ENCODE results near the gene TMEM222. TPM values are rescaled to one million over a fixed set of nuclear protein-coding genes. Genes with fewer than 3 reads are reported as not detected.
A peak's percentile ranks its signal among the peaks of the same experiment; 100 is the strongest.

Gene TMEM222
- total RNA-seq, 1 experiment from 2014 or later: 57.4 TPM

GRCh38 chr1:27303509-27303908 lies 18.5 kb upstream of the TMEM222 start:
- Histone ChIP-seq H4K20me1 (ENCODE audit: low read length) (no peaks in the 10 kb centered on the region), H3K9ac (ENCODE audit: low read length) (no peak overlapping the region), H3K27ac (ENCODE audit: low read length) (no peak overlapping the region), H2AFZ (ENCODE audit: low read length) (no peak overlapping the region), H3F3A (ENCODE audit: low read length, unreplicated experiment) (no peaks in the 10 kb centered on the region), H3K4me1 (ENCODE audit: insufficient read depth, low read length) (peaks cover 21% of the 10 kb centered on the region), H3K4me2 (ENCODE audit: low read length) (no peak overlapping the region), H3K79me2 (ENCODE audit: low read length) (no peaks in the 10 kb centered on the region), H3K27me3 (ENCODE audit: low read length) (no peaks in the 10 kb centered on the region), H3K4me3 (ENCODE audit: low read length) (no peak overlapping the region), H3K9me3 (ENCODE audit: low read length) (no peaks in the 10 kb centered on the region), H3K36me3 (ENCODE audit: low read depth, low read length) (no peaks in the 10 kb centered on the region), H3K9me2 (replicated peaks; ENCODE audit: low read length) (no peaks in the 10 kb centered on the region)
- TF ChIP-seq EZH2 (IDR thresholded peaks at IDR 0.05; ENCODE audit: low read length, unreplicated experiment) (no peak), EZH2phosphoT487 (IDR thresholded peaks at IDR 0.05; ENCODE audit: borderline replicate concordance, low read length) (no peak)
- TF ChIP-seq, protein P1, sequence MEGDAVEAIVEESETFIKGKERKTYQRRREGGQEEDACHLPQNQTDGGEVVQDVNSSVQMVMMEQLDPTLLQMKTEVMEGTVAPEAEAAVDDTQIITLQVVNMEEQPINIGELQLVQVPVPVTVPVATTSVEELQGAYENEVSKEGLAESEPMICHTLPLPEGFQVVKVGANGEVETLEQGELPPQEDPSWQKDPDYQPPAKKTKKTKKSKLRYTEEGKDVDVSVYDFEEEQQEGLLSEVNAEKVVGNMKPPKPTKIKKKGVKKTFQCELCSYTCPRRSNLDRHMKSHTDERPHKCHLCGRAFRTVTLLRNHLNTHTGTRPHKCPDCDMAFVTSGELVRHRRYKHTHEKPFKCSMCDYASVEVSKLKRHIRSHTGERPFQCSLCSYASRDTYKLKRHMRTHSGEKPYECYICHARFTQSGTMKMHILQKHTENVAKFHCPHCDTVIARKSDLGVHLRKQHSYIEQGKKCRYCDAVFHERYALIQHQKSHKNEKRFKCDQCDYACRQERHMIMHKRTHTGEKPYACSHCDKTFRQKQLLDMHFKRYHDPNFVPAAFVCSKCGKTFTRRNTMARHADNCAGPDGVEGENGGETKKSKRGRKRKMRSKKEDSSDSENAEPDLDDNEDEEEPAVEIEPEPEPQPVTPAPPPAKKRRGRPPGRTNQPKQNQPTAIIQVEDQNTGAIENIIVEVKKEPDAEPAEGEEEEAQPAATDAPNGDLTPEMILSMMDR (conservative IDR thresholded peaks at IDR 0.05; ENCODE audit: low read depth, low read length): no peak
- ChIA-PET POLR2A (ENCODE audit: unreplicated experiment) (no interaction called here), CTCF (no interaction called here)
- intact Hi-C loops (cut with micrococcal nuclease): loop anchor here (5.0 to 10.0 kb wide), 2 partner anchors 39 to 301 kb away; partner anchors contain the start of genes AHDC1 and SYTL1
- DNase-seq (no peak), ATAC-seq (no peak)
- no TSS peak for BruUV-seq (replicated peaks)

DNA sequence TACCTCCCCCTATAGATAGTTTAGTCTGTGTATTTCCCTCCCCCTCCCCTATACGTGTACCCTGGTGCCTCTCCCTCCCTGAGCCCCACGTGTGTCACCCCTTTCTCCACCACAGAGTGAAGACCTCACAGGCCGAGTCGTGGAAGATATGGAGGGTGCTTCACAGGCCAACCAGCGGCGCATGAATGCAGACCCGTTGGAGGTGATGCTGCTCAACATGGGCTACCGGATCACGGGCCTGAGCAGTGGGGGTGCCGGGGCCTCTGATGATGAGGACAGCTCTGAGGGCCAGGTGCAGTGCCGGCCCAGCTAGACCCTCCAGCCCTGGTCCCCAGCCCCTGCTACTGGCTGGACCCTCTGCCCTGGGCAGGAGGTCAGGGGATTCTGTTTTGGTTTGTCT lies 15.9 kb upstream of the TMEM222 start:
- H3K9me2 ChIP-seq (replicated peaks; ENCODE audit: low read length): no peaks in the 10 kb centered on the region
- ChIA-PET POLR2A (ENCODE audit: unreplicated experiment) (no interaction called here), CTCF (no interaction called here)
- no peaks in the 10 kb centered on the region for H3K79me2 ChIP-seq (ENCODE audit: low read length)
- no peak overlapping the region for H2AFZ ChIP-seq (ENCODE audit: low read length)
- no peaks in the 10 kb centered on the region for H3K36me3 ChIP-seq (ENCODE audit: low read depth, low read length)
- H4K20me1 ChIP-seq (ENCODE audit: low read length): no peaks in the 10 kb centered on the region
- TF ChIP-seq, protein P1 (conservative IDR thresholded peaks at IDR 0.05; ENCODE audit: low read depth, low read length): no peak
- TF ChIP-seq EZH2phosphoT487 (IDR thresholded peaks at IDR 0.05; ENCODE audit: borderline replicate concordance, low read length) (no peak), EZH2 (IDR thresholded peaks at IDR 0.05; ENCODE audit: low read length, unreplicated experiment) (no peak)
- ATAC-seq (no peak), DNase-seq (no peak)
- no peaks in the 10 kb centered on the region; the same call in 1 of the 2 replicates for H3K4me1 ChIP-seq (ENCODE audit: insufficient read depth, low read length)
- H3K27me3 ChIP-seq (ENCODE audit: low read length): no peaks in the 10 kb centered on the region
- H3K9ac ChIP-seq (ENCODE audit: low read length): no peak overlapping the region
- no peak overlapping the region for H3K4me2 ChIP-seq (ENCODE audit: low read length)
- no peak overlapping the region for H3K27ac ChIP-seq (ENCODE audit: low read length)
- no TSS peak for BruUV-seq (replicated peaks)
- H3K9me3 ChIP-seq (ENCODE audit: low read length): no peaks in the 10 kb centered on the region
- no peak overlapping the region for H3K4me3 ChIP-seq (ENCODE audit: low read length)
- intact Hi-C loops (cut with micrococcal nuclease): loop anchor here (10.0 kb wide), 1 partner anchor 299 kb away; the partner anchor contains the start of gene AHDC1
- H3F3A ChIP-seq (ENCODE audit: low read length, unreplicated experiment): no peaks in the 10 kb centered on the region

DNA sequence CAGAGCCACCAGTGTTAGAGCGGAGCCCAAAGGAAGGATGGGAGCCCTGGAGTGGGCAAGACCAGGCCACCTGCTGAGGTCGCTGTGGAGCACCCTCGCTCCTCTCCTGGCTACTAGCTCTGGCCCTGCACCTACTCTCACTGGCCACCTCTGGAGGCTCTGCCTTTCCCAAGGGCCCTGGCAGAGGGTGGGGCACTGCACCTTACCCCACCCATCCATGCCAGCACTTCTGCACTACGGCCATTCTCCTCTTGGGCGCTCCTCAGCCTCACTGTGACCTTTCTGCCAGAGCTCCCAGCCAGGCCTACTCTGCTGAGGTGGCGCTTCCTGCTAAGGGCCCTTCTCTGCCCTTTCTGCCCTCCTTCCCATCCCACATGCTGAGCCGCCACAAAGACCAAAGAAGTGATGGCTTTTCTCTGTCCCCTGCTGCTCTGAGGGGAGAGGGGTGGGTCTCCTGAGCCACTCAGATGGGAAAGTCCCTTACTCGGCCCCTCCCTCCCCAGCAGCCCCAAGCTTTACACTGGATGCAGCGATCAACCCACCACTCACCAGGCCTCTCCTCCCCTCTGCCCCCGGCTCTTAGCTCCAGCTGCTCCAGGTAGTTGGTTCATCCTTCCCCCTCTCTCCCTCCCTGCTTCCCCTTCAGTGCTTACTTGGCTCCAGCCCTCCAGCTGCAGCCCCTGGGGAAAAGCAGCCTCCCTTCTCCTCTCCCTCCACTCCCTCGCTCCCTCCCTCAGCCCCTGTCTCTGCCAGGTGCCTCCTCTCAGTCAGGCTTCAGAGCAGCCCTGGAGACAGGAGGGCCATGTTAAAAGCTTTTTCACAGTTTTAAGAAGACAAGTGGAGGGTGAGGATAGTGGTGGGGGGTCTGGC lies 14.8 kb upstream of the TMEM222 start:
- no peaks in the 10 kb centered on the region for H3K4me1 ChIP-seq (ENCODE audit: insufficient read depth, low read length)
- peak; percentile 9 for DNase-seq
- H3K9me2 ChIP-seq (replicated peaks; ENCODE audit: low read length): no peaks in the 10 kb centered on the region
- no peak overlapping the region for H3K27ac ChIP-seq (ENCODE audit: low read length)
- TF ChIP-seq, protein P1 (conservative IDR thresholded peaks at IDR 0.05; ENCODE audit: low read depth, low read length): peak; percentile 33; the same call in 1 of the 2 replicates
- no peak for TF ChIP-seq EZH2 (IDR thresholded peaks at IDR 0.05; ENCODE audit: low read length, unreplicated experiment)
- no peak for TF ChIP-seq EZH2phosphoT487 (IDR thresholded peaks at IDR 0.05; ENCODE audit: borderline replicate concordance, low read length)
- H3K79me2 ChIP-seq (ENCODE audit: low read length): no peaks in the 10 kb centered on the region
- no peaks in the 10 kb centered on the region for H3K9me3 ChIP-seq (ENCODE audit: low read length)
- no peaks in the 10 kb centered on the region for H3K27me3 ChIP-seq (ENCODE audit: low read length)
- H3K9ac ChIP-seq (ENCODE audit: low read length): no peak overlapping the region
- H4K20me1 ChIP-seq (ENCODE audit: low read length): no peaks in the 10 kb centered on the region
- H3F3A ChIP-seq (ENCODE audit: low read length, unreplicated experiment): no peaks in the 10 kb centered on the region
- intact Hi-C loops (cut with micrococcal nuclease): loop anchor here (10.0 kb wide), 1 partner anchor 298 kb away; the partner anchor contains the start of gene AHDC1
- BruUV-seq (replicated peaks): no TSS peak
- no peaks in the 10 kb centered on the region for H3K36me3 ChIP-seq (ENCODE audit: low read depth, low read length)
- POLR2A ChIA-PET (ENCODE audit: unreplicated experiment): no interaction called here
- H2AFZ ChIP-seq (ENCODE audit: low read length): no peak overlapping the region
- CTCF ChIA-PET: interaction anchor here (0.5 to 0.6 kb wide), 2 partner anchors 55 to 70 kb away, joined by 3 to 5 read pairs; no protein-coding TSS in a partner anchor
- H3K4me2 ChIP-seq (ENCODE audit: low read length): no peak overlapping the region
- H3K4me3 ChIP-seq (ENCODE audit: low read length): no peak overlapping the region
- peak; percentile 37 for ATAC-seq

All from PC-3 (cell line).